ENCODE measurements around the gene PDE4D. TPM values are rescaled to one million over a fixed set of nuclear protein-coding genes. Genes with fewer than 3 reads are reported as not detected.
"Not testable (repeated sequence)": the region's sequence is repeated elsewhere in the genome, so short reads cannot be mapped to it uniquely, and the experiment has no call there.

Gene PDE4D
- total RNA-seq, 1 donor from 2014 or later: 13.2 TPM

- H3K27ac Mint-ChIP-seq (ENCODE audit: unreplicated experiment): no peak overlapping the region
- no peaks in the 10 kb centered on the region for H3K4me1 Mint-ChIP-seq (ENCODE audit: low read depth, unreplicated experiment)
- H3K4me3 Mint-ChIP-seq (ENCODE audit: unreplicated experiment): no peak overlapping the region
- H3K9me3 Mint-ChIP-seq (ENCODE audit: unreplicated experiment): no peaks in the 10 kb centered on the region
- no peak for TF ChIP-seq CTCF (IDR thresholded peaks at IDR 0.05; ENCODE audit: partially characterized antibody, unreplicated experiment)
- no peak for DNase-seq
- no peaks in the 10 kb centered on the region for H3K36me3 Mint-ChIP-seq (ENCODE audit: unreplicated experiment)
- H3K27me3 Mint-ChIP-seq (ENCODE audit: unreplicated experiment): no peaks in the 10 kb centered on the region
Measured at GRCh38 chr5:59471463-59471862, 422.1 kb downstream of the PDE4D start.

- H3K4me3 Mint-ChIP-seq (ENCODE audit: unreplicated experiment): no peak overlapping the region
- H3K27me3 Mint-ChIP-seq (ENCODE audit: unreplicated experiment): no peaks in the 10 kb centered on the region
- H3K9me3 Mint-ChIP-seq (ENCODE audit: unreplicated experiment): no peaks in the 10 kb centered on the region
- H3K4me1 Mint-ChIP-seq (ENCODE audit: low read depth, unreplicated experiment): peaks cover 5% of the 10 kb centered on the region
- no peak for DNase-seq
- no peak overlapping the region for H3K27ac Mint-ChIP-seq (ENCODE audit: unreplicated experiment)
- no peak for TF ChIP-seq CTCF (IDR thresholded peaks at IDR 0.05; ENCODE audit: partially characterized antibody, unreplicated experiment)
- H3K36me3 Mint-ChIP-seq (ENCODE audit: unreplicated experiment): no peaks in the 10 kb centered on the region
Measured at GRCh38 chr5:59467969-59468368, 425.6 kb downstream of the PDE4D start.

GRCh38 chr5:59466271-59466670 lies 427.3 kb downstream of the PDE4D start:
- H3K27me3 Mint-ChIP-seq (ENCODE audit: unreplicated experiment): no peaks in the 10 kb centered on the region
- H3K27ac Mint-ChIP-seq (ENCODE audit: unreplicated experiment): no peak overlapping the region
- H3K9me3 Mint-ChIP-seq (ENCODE audit: unreplicated experiment): no peaks in the 10 kb centered on the region
- no peak overlapping the region for H3K4me3 Mint-ChIP-seq (ENCODE audit: unreplicated experiment)
- peaks cover 9% of the 10 kb centered on the region for H3K4me1 Mint-ChIP-seq (ENCODE audit: low read depth, unreplicated experiment)
- no peak for DNase-seq
- H3K36me3 Mint-ChIP-seq (ENCODE audit: unreplicated experiment): no peaks in the 10 kb centered on the region
- TF ChIP-seq CTCF (IDR thresholded peaks at IDR 0.05; ENCODE audit: partially characterized antibody, unreplicated experiment): no peak

GRCh38 chr5:59464969-59465368 lies 428.6 kb downstream of the PDE4D start:
- Mint-ChIP-seq H3K36me3 (ENCODE audit: unreplicated experiment) (no peaks in the 10 kb centered on the region), H3K27ac (ENCODE audit: unreplicated experiment) (no peak overlapping the region), H3K27me3 (ENCODE audit: unreplicated experiment) (no peaks in the 10 kb centered on the region), H3K9me3 (ENCODE audit: unreplicated experiment) (no peaks in the 10 kb centered on the region), H3K4me3 (ENCODE audit: unreplicated experiment) (no peak overlapping the region), H3K4me1 (ENCODE audit: low read depth, unreplicated experiment) (peaks cover 9% of the 10 kb centered on the region)
- no peak for DNase-seq
- TF ChIP-seq CTCF (IDR thresholded peaks at IDR 0.05; ENCODE audit: partially characterized antibody, unreplicated experiment): no peak

GRCh38 chr5:59463618-59464166 lies 429.8 kb downstream of the PDE4D start:
- not testable (repeated sequence) for H3K4me1 Mint-ChIP-seq (ENCODE audit: low read depth, unreplicated experiment); H3K4me3 Mint-ChIP-seq (ENCODE audit: unreplicated experiment); H3K27me3 Mint-ChIP-seq (ENCODE audit: unreplicated experiment); H3K27ac Mint-ChIP-seq (ENCODE audit: unreplicated experiment); H3K9me3 Mint-ChIP-seq (ENCODE audit: unreplicated experiment); H3K36me3 Mint-ChIP-seq (ENCODE audit: unreplicated experiment); DNase-seq
